IPS-18a (cell line): ENCODE data around the gene KCNK1.
"Not testable (repeated sequence)": the region's sequence is repeated elsewhere in the genome, so short reads cannot be mapped to it uniquely, and the experiment has no call there.

ENCODE experiments used
- H3K27ac ChIP-seq: one replicate; pipeline ENCODE4 v1.5.1; 2013; ENCODE audit warnings: low read length
- H3K27me3 ChIP-seq: one replicate; pipeline ENCODE4 v1.6.1; 2013; ENCODE audit warnings: mild to moderate bottlenecking, low read length; ENCODE audit not compliant: control insufficient read depth, insufficient read depth
- H3K36me3 ChIP-seq: one replicate; pipeline ENCODE4 v1.6.1; 2013; ENCODE audit warnings: low read depth, low read length; ENCODE audit not compliant: control insufficient read depth
- H3K4me1 ChIP-seq: one replicate; pipeline ENCODE4 v1.6.1; 2013; ENCODE audit warnings: low read depth, low read length; ENCODE audit not compliant: control insufficient read depth
- H3K4me3 ChIP-seq: one replicate; pipeline ENCODE4 v1.5.1; 2013; ENCODE audit warnings: low read length
- H3K9ac ChIP-seq: one replicate; pipeline ENCODE4 v1.6.1; 2013; ENCODE audit warnings: mild to moderate bottlenecking, low read length, moderate library complexity
- H3K9me3 ChIP-seq: one replicate; pipeline ENCODE4 v1.6.1; 2013; ENCODE audit warnings: low read depth, low read length; ENCODE audit not compliant: control insufficient read depth

Gene KCNK1

DNA sequence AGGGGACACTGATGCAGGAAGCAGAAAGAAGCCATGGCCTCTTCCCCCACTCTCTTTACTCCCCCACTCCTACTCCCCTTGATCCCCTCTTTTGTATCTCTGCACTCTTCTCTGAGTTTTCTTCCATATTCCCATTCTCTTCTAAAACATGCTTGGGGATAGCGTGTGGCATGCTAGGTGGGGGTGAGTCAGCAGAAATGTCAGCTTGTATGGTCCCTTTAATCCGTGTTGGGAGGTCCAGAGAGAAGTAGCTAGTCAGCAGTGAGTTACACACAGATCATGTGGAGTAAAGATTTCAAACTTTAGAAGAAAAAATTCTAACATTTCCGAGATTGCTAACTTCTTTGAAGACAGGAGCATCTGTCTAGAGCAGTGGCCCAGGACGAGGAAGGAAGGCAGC is 4.0 kb upstream of the KCNK1 start:
- H3K4me3 ChIP-seq, result no peak overlapping the region
- H3K27ac ChIP-seq, result no peak overlapping the region
- no peaks in the 10 kb centered on the region for H3K36me3 ChIP-seq
- peaks cover 6% of the 10 kb centered on the region for H3K4me1 ChIP-seq
- H3K9ac ChIP-seq, result no peak overlapping the region
- H3K9me3 ChIP-seq, result no peaks in the 10 kb centered on the region
- peaks cover 22% of the 10 kb centered on the region for H3K27me3 ChIP-seq

- no peak overlapping the region for H3K9ac ChIP-seq
- H3K36me3 ChIP-seq, result no peaks in the 10 kb centered on the region
- H3K9me3 ChIP-seq, result no peaks in the 10 kb centered on the region
- peaks cover 29% of the 10 kb centered on the region for H3K27me3 ChIP-seq
- H3K4me1 ChIP-seq, result peaks cover 6% of the 10 kb centered on the region
- H3K4me3 ChIP-seq, result no peak overlapping the region
- H3K27ac ChIP-seq, result no peak overlapping the region
These were observed 3.3 kb upstream of the KCNK1 start for GRCh38 chr1:233610628-233611027.

GRCh38 chr1:233611363-233611762 is 2.5 kb upstream of the KCNK1 start:
- H3K9ac ChIP-seq, H3K36me3 ChIP-seq, H3K27ac ChIP-seq, H3K4me3 ChIP-seq, H3K9me3 ChIP-seq, H3K4me1 ChIP-seq: not testable (repeated sequence)
- peaks cover 34% of the 10 kb centered on the region for H3K27me3 ChIP-seq

DNA sequence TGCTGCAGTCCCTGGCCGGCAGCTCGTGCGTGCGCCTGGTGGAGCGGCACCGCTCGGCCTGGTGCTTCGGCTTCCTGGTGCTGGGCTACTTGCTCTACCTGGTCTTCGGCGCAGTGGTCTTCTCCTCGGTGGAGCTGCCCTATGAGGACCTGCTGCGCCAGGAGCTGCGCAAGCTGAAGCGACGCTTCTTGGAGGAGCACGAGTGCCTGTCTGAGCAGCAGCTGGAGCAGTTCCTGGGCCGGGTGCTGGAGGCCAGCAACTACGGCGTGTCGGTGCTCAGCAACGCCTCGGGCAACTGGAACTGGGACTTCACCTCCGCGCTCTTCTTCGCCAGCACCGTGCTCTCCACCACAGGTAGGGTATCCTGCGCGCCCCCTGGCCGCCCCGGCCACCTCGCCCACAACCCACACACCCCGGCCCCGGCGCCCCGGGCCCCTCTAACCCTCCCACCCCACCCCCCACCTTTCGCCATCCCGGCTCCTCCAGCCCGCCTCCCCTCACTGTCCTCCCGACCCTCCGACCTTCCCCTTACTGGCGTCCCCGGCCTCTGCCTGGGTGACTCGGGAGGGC is 352 bp downstream of the KCNK1 start:
- no peaks in the 10 kb centered on the region for H3K9me3 ChIP-seq
- H3K4me3 ChIP-seq, result peak overlapping the region; percentile 86
- H3K27me3 ChIP-seq, result peaks cover 34% of the 10 kb centered on the region
- peak overlapping the region; percentile 66 for H3K9ac ChIP-seq
- H3K4me1 ChIP-seq, result peaks cover 9% of the 10 kb centered on the region
- no peak overlapping the region for H3K27ac ChIP-seq
- H3K36me3 ChIP-seq, result no peaks in the 10 kb centered on the region

GRCh38 chr1:233614743-233615521 is 1.0 kb downstream of the KCNK1 start:
- Histone ChIP-seq H3K27ac (no peak overlapping the region), H3K4me3 (peak overlapping the region; percentile 86)

GRCh38 chr1:233615571-233615970 is 1.7 kb downstream of the KCNK1 start:
- no peaks in the 10 kb centered on the region for H3K36me3 ChIP-seq
- peaks cover 9% of the 10 kb centered on the region for H3K4me1 ChIP-seq
- no peak overlapping the region for H3K27ac ChIP-seq
- no peaks in the 10 kb centered on the region for H3K9me3 ChIP-seq
- peak overlapping the region; percentile 44 for H3K9ac ChIP-seq
- H3K4me3 ChIP-seq, result peak overlapping the region; percentile 86
- H3K27me3 ChIP-seq, result peaks cover 34% of the 10 kb centered on the region

More at GRCh38 chr1:233614743-233615521, 1.0 kb downstream of the KCNK1 start:
- Histone ChIP-seq H3K4me1 (peaks cover 9% of the 10 kb centered on the region), H3K27me3 (peaks cover 34% of the 10 kb centered on the region), H3K9me3 (no peaks in the 10 kb centered on the region), H3K36me3 (no peaks in the 10 kb centered on the region), H3K9ac (peak overlapping the region; percentile 44)

DNA sequence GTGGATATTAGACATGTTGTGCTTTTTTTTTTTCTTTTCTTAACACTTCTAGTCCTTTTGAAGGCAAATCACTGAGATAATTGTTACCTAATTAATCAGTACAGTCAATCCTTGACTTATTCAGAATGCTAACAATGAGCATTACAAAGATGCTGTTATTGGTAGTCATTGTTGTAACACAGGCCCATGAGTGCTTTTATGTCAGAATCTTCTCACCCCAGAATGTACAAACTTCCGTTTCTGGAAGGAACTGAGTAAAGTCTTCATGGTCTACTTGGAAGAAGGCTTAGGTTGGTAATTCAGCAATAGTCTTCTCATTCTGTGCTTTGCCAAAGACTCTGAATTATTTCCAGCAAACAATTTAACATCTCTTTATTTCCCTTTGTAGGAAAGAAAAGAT is 3.1 kb downstream of the KCNK1 start:
- Histone ChIP-seq H3K27me3 (peaks cover 28% of the 10 kb centered on the region), H3K4me3 (no peak overlapping the region)

GRCh38 chr1:233619414-233619813 is 5.5 kb downstream of the KCNK1 start:
- H3K4me3 ChIP-seq, H3K9me3 ChIP-seq, H3K4me1 ChIP-seq, H3K9ac ChIP-seq, H3K27ac ChIP-seq, H3K36me3 ChIP-seq: not testable (repeated sequence)
- peaks cover 16% of the 10 kb centered on the region for H3K27me3 ChIP-seq

More for the DNA sequence above, 3.1 kb downstream of the KCNK1 start:
- H3K36me3 ChIP-seq, result no peaks in the 10 kb centered on the region
- H3K9ac ChIP-seq, result no peak overlapping the region
- H3K4me1 ChIP-seq, result peaks cover 9% of the 10 kb centered on the region
- no peaks in the 10 kb centered on the region for H3K9me3 ChIP-seq
- no peak overlapping the region for H3K27ac ChIP-seq

DNA sequence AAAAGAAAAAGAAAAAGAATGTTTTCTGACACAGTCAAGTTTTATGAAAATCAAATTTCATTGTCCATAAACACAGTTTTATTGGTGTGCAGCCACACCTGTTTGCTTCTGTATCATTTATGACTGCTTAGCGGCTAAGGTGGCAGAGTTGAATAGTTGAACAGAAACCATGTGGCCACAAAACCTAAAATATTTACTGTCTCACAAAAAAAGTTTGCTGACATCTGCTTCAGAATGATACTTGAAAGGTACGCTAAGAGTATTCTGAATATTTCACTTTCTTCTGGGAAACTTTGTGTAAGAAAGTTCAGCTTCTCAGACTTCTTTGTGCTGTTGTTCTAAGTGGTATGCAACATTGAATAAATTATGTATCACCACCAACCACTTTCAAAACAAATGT is 6.2 kb downstream of the KCNK1 start:
- Histone ChIP-seq H3K27ac (no peak overlapping the region), H3K4me3 (no peak overlapping the region), H3K4me1 (peaks cover 3% of the 10 kb centered on the region), H3K27me3 (peaks cover 11% of the 10 kb centered on the region), H3K36me3 (no peaks in the 10 kb centered on the region), H3K9ac (no peak overlapping the region), H3K9me3 (no peaks in the 10 kb centered on the region)

- no peaks in the 10 kb centered on the region for H3K27me3 ChIP-seq
These were observed 8.0 kb downstream of the KCNK1 start for GRCh38 chr1:233621923-233622322.

DNA sequence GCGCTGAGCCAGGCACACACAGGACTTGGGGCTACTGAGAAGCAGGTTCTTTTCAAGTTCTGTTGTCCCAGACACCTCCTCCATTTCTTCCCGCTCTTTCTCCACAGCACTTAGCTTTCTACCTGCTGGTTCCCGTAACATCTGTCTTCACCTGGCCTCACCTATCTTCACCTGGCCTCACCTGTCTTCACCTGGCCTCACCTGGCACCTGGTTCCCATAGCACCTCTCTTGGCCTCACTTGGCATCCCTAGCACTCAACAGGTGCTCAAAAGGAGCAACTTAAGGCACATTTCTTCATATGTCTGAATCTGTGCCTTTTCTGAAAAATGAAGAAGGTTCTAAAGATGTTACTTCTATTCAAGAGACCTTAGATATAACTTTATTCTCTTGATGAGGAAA is 10.4 kb downstream of the KCNK1 start:
- Histone ChIP-seq H3K36me3 (no peaks in the 10 kb centered on the region), H3K4me1 (no peaks in the 10 kb centered on the region), H3K27me3 (no peaks in the 10 kb centered on the region), H3K9ac (no peak overlapping the region), H3K9me3 (no peaks in the 10 kb centered on the region), H3K27ac (no peak overlapping the region), H3K4me3 (no peak overlapping the region)

More at GRCh38 chr1:233621923-233622322, 8.0 kb downstream of the KCNK1 start:
- Histone ChIP-seq H3K4me1 (no peaks in the 10 kb centered on the region), H3K9me3 (no peaks in the 10 kb centered on the region), H3K9ac (no peak overlapping the region), H3K36me3 (no peaks in the 10 kb centered on the region), H3K4me3 (no peak overlapping the region), H3K27ac (no peak overlapping the region)

DNA sequence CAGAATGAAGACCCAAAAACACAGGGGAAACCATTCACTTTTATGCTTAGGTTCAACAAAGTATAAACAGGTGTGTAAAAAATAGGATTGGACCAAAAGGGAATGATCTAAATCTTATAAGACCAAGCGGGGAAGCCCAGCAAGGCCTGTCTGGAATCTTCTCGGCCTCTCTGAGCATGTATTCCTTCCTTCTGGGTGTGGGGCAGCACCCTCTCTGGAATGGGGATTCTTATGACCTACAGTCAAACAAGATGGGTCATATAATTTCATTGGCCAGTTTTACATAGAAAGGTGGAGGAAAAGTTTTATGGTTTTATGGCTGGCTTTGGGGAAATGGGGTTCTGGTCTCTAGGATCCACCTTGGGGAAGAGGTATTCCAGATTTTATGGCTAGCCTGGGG is 11.2 kb downstream of the KCNK1 start:
- no peaks in the 10 kb centered on the region for H3K9me3 ChIP-seq
- no peak overlapping the region for H3K27ac ChIP-seq
- H3K4me1 ChIP-seq, result no peaks in the 10 kb centered on the region
- H3K36me3 ChIP-seq, result no peaks in the 10 kb centered on the region
- no peak overlapping the region for H3K4me3 ChIP-seq
- no peaks in the 10 kb centered on the region for H3K27me3 ChIP-seq
- no peak overlapping the region for H3K9ac ChIP-seq
